Gastrocnemius medialis (tissue), 4 donors: Measurements from ENCODE around the gene SRRM5.
"Not testable (repeated sequence)": the region's sequence is repeated elsewhere in the genome, so short reads cannot be mapped to it uniquely, and the experiment has no call there.

Experiments used
- CTCF ChIP-seq, 5 experiments: fragments of 450-650 bp in 3 of 5; fragments of 200-600 bp in 2 of 5; sonication (generic) in 2 of 5; IDR thresholded peaks in 4 of 5; conservative IDR thresholded peaks in 1 of 5; 1 replicate in 4 of 5; 2 replicates in 1 of 5; pipeline ENCODE4 v1.5.1; 2016 to 2019; ENCODE audit warnings: antibody characterized with exemption in 5 of 5, mild to moderate bottlenecking in 3 of 5, moderate library complexity in 3 of 5
- POLR2A ChIP-seq, 2 donors: fragments of 450-650 bp; IDR thresholded peaks; one replicate each; pipeline ENCODE4 v1.6.1; 2017; ENCODE audit warnings: antibody characterized with exemption in 2 of 2, mild to moderate bottlenecking in 2 of 2, moderate library complexity in 2 of 2

- TF ChIP-seq CTCF (IDR thresholded peaks at IDR 0.05 in 4 of 5, conservative IDR thresholded peaks at IDR 0.05 in 1 of 5); POLR2A (IDR thresholded peaks at IDR 0.05): not testable (repeated sequence)
Observed at GRCh38 chr19:43635561-43635940, 23.7 kb downstream of the SRRM5 start.
